HG02884 (cell line): Measurements from ENCODE around the gene XYLB.
"Not testable (repeated sequence)": the region's sequence is repeated elsewhere in the genome, so short reads cannot be mapped to it uniquely, and the experiment has no call there.

Experiments used
- ATAC-seq: cut with Tn5 transposase; IDR thresholded peaks from one replicate; pipeline ENCODE4 v1.9.1; 2021; ENCODE audit warnings: mild to moderate bottlenecking, moderate library complexity; ENCODE audit not compliant: unreplicated experiment

The XYLB gene

GRCh38 chr3:38346587-38347410 is at the start of gene XYLB:
Gene XYLB (plus strand): TSS chr3:38346785. CDS start chr3:38346869, 84 bp downstream.
- peak; percentile 97 for ATAC-seq

GRCh38 chr3:38297053-38297452 is 49.5 kb upstream of the XYLB start:
- not testable (repeated sequence) for ATAC-seq

GRCh38 chr3:38297537-38297936 is 49.0 kb upstream of the XYLB start:
- ATAC-seq, result no peak

- no peak for ATAC-seq
Measured at GRCh38 chr3:38297947-38298711, 48.5 kb upstream of the XYLB start.

GRCh38 chr3:38306941-38307340 is 39.6 kb upstream of the XYLB start:
- no peak for ATAC-seq

- ATAC-seq, result no peak
Measured at GRCh38 chr3:38307599-38307998, 39.0 kb upstream of the XYLB start.

- no peak for ATAC-seq
Measured at GRCh38 chr3:38308456-38308855, 38.1 kb upstream of the XYLB start.

- no peak for ATAC-seq
Measured at GRCh38 chr3:38311476-38311875, 35.1 kb upstream of the XYLB start.

- no peak for ATAC-seq
Measured at GRCh38 chr3:38311941-38312340, 34.6 kb upstream of the XYLB start.

- no peak for ATAC-seq
Measured at GRCh38 chr3:38312356-38312755, 34.2 kb upstream of the XYLB start.

GRCh38 chr3:38313263-38313662 is 33.3 kb upstream of the XYLB start:
- no peak for ATAC-seq

GRCh38 chr3:38313695-38314094 is 32.9 kb upstream of the XYLB start:
- no peak for ATAC-seq

- ATAC-seq, result no peak
Measured at GRCh38 chr3:38314112-38314763, 32.3 kb upstream of the XYLB start.

- ATAC-seq, result no peak
Measured at GRCh38 chr3:38314764-38315487, 31.7 kb upstream of the XYLB start.

GRCh38 chr3:38315488-38316230 is 30.9 kb upstream of the XYLB start:
- ATAC-seq, result no peak

GRCh38 chr3:38316356-38317191 is 30.0 kb upstream of the XYLB start:
- ATAC-seq, result no peak

GRCh38 chr3:38317192-38317759 is 29.3 kb upstream of the XYLB start:
- ATAC-seq, result no peak

- ATAC-seq, result no peak
Measured at GRCh38 chr3:38318766-38319671, 27.6 kb upstream of the XYLB start.
